Hindlimb muscle (tissue), 1 donor: ENCODE results near the gene FOXJ1. TPM values are rescaled to one million over a fixed set of nuclear protein-coding genes. Genes with fewer than 3 reads are reported as not detected.

Experiments
- DNase-seq: peaks from one replicate; pipeline ENCODE4 v3.0.0-alpha.2; 2013
- polyA plus RNA-seq: library from polyadenylated mRNA; unstranded; fragments of 120-200 nt; gene quantifications from one replicate; pipeline ENCODE4 v1.2.1, GENCODE V29; 2013; ENCODE audit not compliant: insufficient read length

The FOXJ1 gene
- polyA plus RNA-seq, 1 donor = not detected

GRCh38 chr17:76089680-76090516, 51.1 kb downstream of the FOXJ1 start:
- DNase-seq = no peak

GRCh38 chr17:76088868-76089576, 52.0 kb downstream of the FOXJ1 start:
- no peak for DNase-seq

- DNase-seq = no peak
Measured at GRCh38 chr17:76088041-76088867, 52.8 kb downstream of the FOXJ1 start.

GRCh38 chr17:76087531-76087930, 53.5 kb downstream of the FOXJ1 start:
- DNase-seq = no peak

- no peak for DNase-seq
Measured at GRCh38 chr17:76086384-76086783, 54.7 kb downstream of the FOXJ1 start.

Other genes with a start within 250 kb of the FOXJ1 start
- gene TRIM65, start 244.3 kb downstream of the FOXJ1 start, polyA plus RNA-seq = 18.5 TPM
- gene MRPL38, start 236.4 kb downstream of the FOXJ1 start, polyA plus RNA-seq = 68.7 TPM
- 6.8 TPM for gene FBF1, start 200.2 kb downstream of the FOXJ1 start, polyA plus RNA-seq
- gene ACOX1, start 162.1 kb downstream of the FOXJ1 start, polyA plus RNA-seq = 20.4 TPM
- 9.6 TPM for gene TEN1, start 162.0 kb downstream of the FOXJ1 start, polyA plus RNA-seq
- gene CDK3, start 140.4 kb downstream of the FOXJ1 start, polyA plus RNA-seq = 4.8 TPM
- 0.54 TPM for gene EVPL, start 113.9 kb downstream of the FOXJ1 start, polyA plus RNA-seq
- 86.8 TPM for gene SRP68, start 68.7 kb downstream of the FOXJ1 start, polyA plus RNA-seq
- not detected for gene GALR2, start 66.5 kb downstream of the FOXJ1 start, polyA plus RNA-seq
- gene ZACN, start 62.1 kb downstream of the FOXJ1 start, polyA plus RNA-seq = 10.4 TPM
- 84.2 TPM for gene EXOC7, start 37.5 kb downstream of the FOXJ1 start, polyA plus RNA-seq
- 15.4 TPM for gene RNF157, start 99.2 kb upstream of the FOXJ1 start, polyA plus RNA-seq
- 27.3 TPM for gene UBALD2, start 124.1 kb upstream of the FOXJ1 start, polyA plus RNA-seq
- gene QRICH2, start 167.0 kb upstream of the FOXJ1 start, polyA plus RNA-seq = 5.6 TPM
- gene PRPSAP1, start 212.7 kb upstream of the FOXJ1 start, polyA plus RNA-seq = 36.3 TPM
- gene SPHK1, start 243.4 kb upstream of the FOXJ1 start, polyA plus RNA-seq = 2.3 TPM